ENCODE results near the gene GC.

GRCh38 chr4:71692963-71693362 is 90.9 kb downstream of the GC start:
- TF ChIP-seq CTCF (IDR thresholded peaks at IDR 0.05) = no peak
- no peak for TF ChIP-seq POLR2A (IDR thresholded peaks at IDR 0.05)
